HG03565 (cell line): ENCODE results near the gene KLHL22.
"Not testable (repeated sequence)": the region's sequence is repeated elsewhere in the genome, so short reads cannot be mapped to it uniquely, and the experiment has no call there.

ENCODE experiments used
- ATAC-seq: cut with Tn5 transposase; IDR thresholded peaks from one replicate; pipeline ENCODE4 v1.9.1; 2021; ENCODE audit warnings: mild to moderate bottlenecking, moderate library complexity; ENCODE audit not compliant: unreplicated experiment

KLHL22 gene

GRCh38 chr22:20423906-20424551, 71.6 kb downstream of the KLHL22 start:
- no peak for ATAC-seq

DNA sequence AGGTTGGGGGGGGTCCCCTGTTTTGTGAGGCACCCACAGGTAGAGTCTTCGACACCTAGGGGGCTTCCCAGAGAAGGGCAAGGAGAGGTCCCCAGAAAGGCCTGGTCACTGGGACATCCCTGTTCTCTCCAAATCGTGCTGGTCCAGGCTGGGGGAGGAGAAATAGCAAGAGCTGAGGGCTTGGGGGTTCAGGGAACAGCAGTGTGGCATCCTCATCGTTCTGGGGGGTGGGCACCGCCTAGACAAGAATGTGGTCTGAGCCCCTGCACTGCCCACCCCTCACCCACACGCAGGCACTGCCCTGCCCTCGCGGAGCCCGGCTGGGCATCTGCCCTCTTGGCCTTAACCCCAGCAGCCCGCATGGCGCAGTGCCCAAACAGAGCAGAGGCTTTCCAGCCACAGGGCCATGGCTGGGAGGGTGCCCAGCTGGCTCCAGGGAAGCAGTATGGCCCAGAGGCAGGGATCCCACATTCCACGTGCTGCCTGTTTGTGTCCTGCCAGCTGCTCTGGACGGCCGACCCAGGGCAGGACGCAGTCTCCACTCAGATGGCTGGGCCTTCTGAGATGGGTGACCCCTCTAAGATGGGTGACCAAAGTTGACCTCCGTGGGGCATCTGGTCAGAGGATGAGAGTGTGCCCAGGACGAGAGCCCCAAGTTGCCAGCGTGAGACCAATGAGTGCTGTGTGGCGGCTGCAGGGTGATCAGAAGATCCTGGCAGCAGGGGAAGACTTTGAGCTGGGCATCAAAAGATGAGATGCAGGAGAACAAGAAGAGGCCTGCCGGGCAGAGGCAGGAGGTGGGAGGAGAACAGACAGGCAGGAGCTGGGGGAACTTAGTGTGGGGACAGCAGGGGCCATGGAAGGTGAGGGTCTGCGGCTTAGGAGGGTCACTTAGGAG, 72.3 kb downstream of the KLHL22 start:
- ATAC-seq, result no peak

DNA sequence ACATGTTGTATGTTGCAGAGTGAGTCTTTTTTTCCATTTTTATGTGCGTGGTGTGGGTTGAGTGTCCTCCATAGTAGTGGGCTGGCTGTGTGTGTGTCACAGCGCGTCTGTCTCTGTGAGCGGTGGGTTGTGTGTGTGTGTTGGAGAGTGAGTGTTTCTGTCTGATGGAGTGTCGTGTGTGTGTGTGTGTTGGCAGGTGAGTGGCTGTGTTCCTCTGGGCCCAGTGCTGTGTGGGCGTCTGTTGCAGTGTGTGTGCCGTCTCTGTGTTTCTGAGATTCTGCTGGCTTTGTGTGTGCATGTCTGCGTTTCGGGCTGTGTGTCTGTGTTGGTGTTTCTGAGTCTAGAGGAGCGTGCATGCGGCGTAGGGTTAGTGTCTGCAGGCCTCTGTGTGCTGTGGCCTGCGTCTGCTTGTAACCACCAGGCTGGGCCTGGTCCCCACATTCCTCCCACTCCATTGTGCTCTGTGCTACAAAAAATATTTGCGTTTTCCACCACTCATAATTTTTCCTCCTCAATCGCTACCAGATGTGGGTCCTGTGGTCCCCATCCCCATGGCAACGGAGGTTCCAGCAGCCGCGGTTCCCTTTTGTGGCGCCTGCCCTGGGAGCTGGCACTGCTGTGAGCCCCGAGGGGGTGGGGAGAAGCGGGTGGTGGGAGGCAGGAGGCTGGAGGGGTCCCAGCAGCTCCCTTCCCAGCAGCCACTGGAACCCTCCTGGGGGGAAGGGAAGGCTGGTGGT, 73.2 kb downstream of the KLHL22 start:
- no peak for ATAC-seq

DNA sequence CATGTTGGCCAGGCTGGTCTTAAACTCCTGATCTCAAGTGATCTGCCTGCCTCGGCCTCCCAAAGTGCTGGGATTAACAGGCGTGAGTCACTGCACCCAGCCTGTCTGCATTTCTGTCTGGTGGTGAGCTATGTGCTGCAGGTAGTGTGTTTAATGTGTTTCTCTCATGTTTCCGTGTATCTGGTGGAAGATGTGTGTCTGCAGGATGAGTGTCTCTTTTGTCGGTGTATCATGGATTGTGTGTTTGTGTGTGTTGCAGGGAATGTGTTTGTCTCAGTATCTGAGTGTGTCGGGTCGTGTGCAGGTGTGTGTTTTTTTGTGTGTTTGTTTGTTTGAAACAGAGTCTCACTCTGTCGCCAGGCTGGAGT, 74.1 kb downstream of the KLHL22 start:
- ATAC-seq, result no peak

DNA sequence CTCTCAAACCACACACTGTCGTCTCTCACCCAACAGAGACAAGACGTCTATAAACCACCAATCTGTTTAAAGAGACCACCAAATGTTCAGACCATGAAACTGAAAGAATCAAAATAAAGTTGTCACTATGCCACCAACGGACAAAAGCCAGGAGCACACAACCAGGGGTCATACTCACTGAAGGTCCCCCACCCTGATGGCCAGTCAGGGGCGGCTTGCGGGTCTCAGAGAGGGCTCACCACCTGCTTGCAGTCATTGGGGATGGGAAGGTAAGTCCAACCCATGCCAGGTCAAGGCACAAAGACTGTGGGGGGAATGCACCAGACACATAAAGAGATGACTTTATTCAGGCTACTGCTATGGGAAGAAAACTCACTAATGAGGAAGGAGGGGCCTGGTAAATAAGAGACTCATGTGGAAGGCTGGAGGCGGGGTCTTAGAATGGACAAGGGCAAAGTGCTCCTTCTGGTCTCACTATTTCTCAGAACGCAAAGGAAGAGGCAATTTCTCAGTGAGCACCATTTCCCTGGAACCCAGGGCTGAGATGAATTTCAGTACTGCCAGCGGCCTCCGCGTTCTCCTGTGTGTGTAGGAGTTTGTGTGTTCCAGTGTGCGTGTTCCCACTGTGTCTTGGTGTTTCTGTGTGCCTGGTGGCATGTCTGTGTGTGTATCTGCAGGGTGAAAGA, 75.3 kb downstream of the KLHL22 start:
- no peak for ATAC-seq

DNA sequence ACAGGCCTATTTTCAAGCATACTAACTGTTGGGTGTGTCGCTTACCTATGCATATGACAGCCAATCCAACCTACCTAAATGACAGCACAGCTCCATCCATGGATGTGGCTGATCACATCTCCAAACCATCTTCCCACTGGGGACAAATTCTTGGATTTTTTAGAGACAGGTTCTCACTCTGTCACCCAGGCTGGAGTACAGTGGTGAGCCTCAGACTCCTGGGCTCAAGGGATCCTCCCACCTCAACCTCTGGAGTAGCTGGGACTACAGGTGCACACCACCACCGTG, 76.0 kb downstream of the KLHL22 start:
- no peak for ATAC-seq

GRCh38 chr22:20418211-20418788, 77.3 kb downstream of the KLHL22 start:
- no peak for ATAC-seq

DNA sequence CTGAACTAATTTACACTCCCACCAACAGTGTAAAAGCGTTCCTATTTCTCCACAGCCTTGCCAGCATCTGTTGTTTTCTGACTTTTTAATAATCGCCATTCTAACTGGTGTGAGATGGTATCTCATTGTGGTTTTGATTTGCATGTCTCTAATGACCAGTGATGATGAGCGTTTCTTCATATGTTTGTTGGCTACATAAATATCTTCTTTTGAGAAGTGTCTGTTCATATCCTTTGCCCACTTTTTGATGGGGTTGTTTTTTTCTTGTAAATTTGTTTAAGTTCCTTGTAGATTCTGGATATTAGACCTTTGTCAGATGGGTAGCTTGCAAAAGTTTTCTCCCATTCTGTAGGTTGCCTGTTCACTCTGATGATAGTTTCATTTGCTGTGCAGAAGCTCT, 79.9 kb downstream of the KLHL22 start:
- not testable (repeated sequence) for ATAC-seq

GRCh38 chr22:20415241-20415640, 80.4 kb downstream of the KLHL22 start:
- ATAC-seq, result not testable (repeated sequence)

DNA sequence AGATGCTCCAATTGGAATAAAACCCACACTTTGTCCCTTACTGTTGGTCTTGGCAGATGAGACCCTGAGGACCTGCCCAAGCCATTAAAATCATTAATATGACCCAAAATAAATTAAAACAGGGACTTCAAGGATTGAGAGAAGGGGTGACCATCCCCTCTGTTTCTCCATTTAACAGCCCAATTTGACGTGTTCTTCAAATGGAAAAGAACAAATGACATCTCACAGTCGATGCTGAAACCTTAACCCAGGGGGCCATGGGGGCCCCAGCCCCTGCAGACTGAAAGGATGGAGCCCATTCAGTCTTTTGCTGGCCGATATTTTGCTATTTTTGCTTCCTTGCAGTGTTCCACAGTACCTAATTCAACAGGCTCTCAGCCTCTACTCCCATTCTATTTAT, 81.1 kb downstream of the KLHL22 start:
- no peak for ATAC-seq

DNA sequence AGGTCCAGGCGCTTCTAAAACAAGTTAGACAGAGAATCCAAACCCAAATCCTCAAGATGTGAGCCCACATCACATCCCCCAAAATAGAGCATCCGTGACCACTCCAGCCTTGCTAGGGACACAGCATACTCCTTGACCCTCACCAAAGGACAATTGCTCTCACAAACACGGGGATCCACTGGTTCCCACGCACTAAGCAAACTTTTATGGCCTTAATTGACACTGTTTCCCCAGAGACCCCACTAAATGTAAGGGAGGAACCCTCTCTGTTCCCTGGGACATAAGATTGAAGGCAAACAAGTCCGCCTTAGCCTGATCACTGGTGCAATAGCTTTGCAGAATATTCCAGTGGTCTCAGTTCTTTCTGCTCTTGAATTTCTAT, 81.5 kb downstream of the KLHL22 start:
- ATAC-seq, result no peak

DNA sequence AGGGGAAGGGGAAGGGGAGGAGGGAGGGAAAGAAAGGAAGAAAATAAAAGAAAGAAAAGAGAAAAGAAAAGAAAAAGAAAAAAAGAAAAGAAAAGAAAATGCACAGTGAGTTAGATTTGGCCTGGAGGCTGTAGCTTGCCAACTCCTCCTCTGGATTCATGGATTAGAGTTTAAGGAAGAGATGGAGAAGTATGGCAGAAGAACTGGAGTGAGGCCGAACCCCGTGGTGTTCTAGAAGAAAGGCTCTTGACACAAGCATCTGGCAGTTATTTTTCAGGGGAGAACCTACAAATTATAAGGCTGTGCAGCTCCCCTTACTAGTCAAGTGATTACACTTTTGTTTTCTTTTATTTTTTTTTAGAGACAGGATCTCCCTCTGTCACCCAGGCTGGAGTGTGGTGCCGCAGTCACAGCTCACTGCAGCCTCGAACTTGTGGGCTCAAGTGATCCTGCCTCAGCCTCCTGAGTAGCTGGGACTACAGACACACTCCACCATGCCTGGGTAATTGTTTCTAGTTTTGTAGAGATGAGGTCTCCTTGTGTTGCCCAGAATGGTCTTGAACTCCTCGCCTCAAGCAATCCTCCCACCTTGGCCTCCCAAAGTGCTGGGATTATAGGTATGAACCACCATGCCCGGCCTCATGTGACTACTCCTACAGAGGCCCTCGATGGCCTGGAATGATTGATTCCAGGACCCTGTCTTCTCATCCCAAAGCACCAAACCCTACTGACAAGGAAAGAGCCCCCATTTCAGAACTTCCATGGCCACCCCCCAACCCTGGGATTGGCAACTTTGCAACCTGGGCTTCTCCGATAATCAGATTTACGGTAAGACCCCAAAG, 82.2 kb downstream of the KLHL22 start:
- no peak for ATAC-seq

DNA sequence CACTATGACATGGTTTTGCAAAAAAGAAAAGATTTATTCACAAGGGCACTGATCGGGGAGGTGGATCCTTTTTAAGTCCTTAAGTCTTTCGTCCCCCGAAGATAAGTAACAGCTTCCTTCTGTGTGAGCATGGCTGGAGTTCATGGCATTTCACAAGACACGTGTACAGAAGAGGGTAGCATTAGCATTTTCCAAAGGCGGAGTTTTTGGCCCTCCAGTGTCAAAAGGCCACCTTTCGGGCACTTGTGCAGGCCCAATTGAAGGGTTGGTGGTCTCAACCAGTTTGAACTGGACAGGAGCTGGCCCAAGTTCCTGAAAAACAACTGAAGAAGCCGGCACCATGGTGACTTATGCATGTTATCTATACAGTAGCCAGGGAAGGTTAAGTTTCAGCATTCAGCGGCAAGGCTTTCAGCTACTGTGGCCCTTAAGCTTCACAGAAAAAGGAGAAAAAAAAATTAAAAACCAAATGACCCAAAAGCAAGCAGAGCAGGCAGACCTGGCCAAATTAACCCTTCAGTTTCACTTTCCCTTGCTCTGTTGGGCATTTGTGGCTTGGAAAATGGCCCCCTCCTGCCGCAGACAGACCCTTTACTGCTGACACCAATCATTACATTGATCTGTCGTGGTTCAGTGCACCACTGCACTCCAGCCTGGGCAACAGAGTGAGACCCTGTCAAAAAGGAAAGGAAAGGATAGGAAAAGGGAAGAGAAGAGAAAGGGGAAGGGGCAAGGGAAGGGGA, 83.0 kb downstream of the KLHL22 start:
- ATAC-seq, result no peak

- not testable (repeated sequence) for ATAC-seq
These were observed 86.2 kb downstream of the KLHL22 start for GRCh38 chr22:20409385-20409784.

- no peak for ATAC-seq
These were observed 86.7 kb downstream of the KLHL22 start for GRCh38 chr22:20408891-20409290.

- ATAC-seq, result no peak
These were observed 87.8 kb downstream of the KLHL22 start for GRCh38 chr22:20407829-20408228.

- no peak for ATAC-seq
These were observed 88.7 kb downstream of the KLHL22 start for GRCh38 chr22:20406686-20407408.

DNA sequence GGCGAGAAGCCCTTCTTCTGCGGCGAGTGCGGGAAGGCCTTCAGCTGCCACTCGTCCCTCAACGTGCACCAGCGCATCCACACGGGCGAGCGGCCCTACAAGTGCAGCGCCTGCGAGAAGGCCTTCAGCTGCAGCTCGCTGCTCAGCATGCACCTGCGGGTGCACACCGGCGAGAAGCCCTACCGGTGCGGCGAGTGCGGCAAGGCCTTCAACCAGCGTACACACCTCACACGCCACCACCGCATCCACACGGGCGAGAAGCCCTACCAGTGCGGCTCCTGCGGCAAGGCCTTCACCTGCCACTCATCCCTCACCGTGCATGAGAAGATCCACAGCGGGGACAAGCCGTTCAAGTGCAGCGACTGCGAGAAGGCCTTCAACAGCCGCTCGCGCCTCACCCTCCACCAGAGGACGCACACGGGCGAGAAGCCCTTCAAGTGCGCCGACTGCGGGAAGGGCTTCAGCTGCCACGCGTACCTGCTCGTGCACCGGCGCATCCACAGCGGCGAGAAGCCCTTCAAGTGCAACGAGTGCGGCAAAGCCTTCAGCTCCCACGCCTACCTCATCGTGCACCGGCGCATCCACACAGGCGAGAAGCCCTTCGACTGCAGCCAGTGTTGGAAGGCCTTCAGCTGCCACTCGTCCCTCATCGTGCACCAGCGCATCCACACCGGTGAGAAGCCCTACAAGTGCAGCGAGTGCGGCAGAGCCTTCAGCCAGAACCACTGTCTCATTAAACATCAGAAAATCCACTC, 89.5 kb downstream of the KLHL22 start:
- ATAC-seq, result no peak
